GM13976 (cell line): ENCODE measurements around the gene RPRD1B.

ENCODE experiments used
- DNase-seq: peaks from one replicate; pipeline ENCODE4 v3.0.0; 2012; ENCODE audit warnings: low spot score
- CTCF ChIP-seq: IDR thresholded peaks from 2 replicates; pipeline ENCODE4 v1.5.1; 2012; ENCODE audit warnings: borderline replicate concordance, mild to moderate bottlenecking; ENCODE audit not compliant: insufficient read depth; ENCODE audit errors: extremely low read depth, missing control alignments, control extremely low read depth
- in situ Hi-C: fragments of 300-500 bp; cut with MboI; formaldehyde crosslinking; loops from one replicate; pipeline ENCODE4 v1.12.0; 2022; ENCODE audit warnings: low sequenced_read_pairs, mixed read lengths, inconsistent platforms; ENCODE audit not compliant: unreplicated experiment

Gene RPRD1B

GRCh38 chr20:38046572-38046971 is 13.0 kb downstream of the RPRD1B start:
- no peak for TF ChIP-seq CTCF
- in situ Hi-C loops: no loop called here
- DNase-seq: no peak

GRCh38 chr20:38049800-38050199 is 16.3 kb downstream of the RPRD1B start:
- no peak for DNase-seq
- no peak for TF ChIP-seq CTCF
- in situ Hi-C loops: no loop called here

GRCh38 chr20:38050686-38051085 is 17.1 kb downstream of the RPRD1B start:
- TF ChIP-seq CTCF: no peak
- in situ Hi-C loops: no loop called here
- no peak for DNase-seq

- DNase-seq: no peak
- in situ Hi-C loops: no loop called here
- no peak for TF ChIP-seq CTCF
Measured at GRCh38 chr20:38052870-38053269, 19.3 kb downstream of the RPRD1B start.

GRCh38 chr20:38054647-38055046 is 21.1 kb downstream of the RPRD1B start:
- TF ChIP-seq CTCF: no peak
- in situ Hi-C loops: loop anchor here (5.0 kb wide), 1 partner anchor 168 kb away; no protein-coding TSS in a partner anchor
- DNase-seq: no peak

- in situ Hi-C loops: loop anchor here (5.0 kb wide), 1 partner anchor 167 kb away; no protein-coding TSS in a partner anchor
- DNase-seq: no peak
- TF ChIP-seq CTCF: no peak
Measured at GRCh38 chr20:38055294-38055693, 21.7 kb downstream of the RPRD1B start.

GRCh38 chr20:38055848-38056247 is 22.3 kb downstream of the RPRD1B start:
- no peak for TF ChIP-seq CTCF
- no peak for DNase-seq
- in situ Hi-C loops: loop anchor here (5.0 kb wide), 1 partner anchor 166 kb away; no protein-coding TSS in a partner anchor
